ENCODE results near the gene EIF1.
"Not testable (repeated sequence)": the region's sequence is repeated elsewhere in the genome, so short reads cannot be mapped to it uniquely, and the experiment has no call there.

The EIF1 gene

DNA sequence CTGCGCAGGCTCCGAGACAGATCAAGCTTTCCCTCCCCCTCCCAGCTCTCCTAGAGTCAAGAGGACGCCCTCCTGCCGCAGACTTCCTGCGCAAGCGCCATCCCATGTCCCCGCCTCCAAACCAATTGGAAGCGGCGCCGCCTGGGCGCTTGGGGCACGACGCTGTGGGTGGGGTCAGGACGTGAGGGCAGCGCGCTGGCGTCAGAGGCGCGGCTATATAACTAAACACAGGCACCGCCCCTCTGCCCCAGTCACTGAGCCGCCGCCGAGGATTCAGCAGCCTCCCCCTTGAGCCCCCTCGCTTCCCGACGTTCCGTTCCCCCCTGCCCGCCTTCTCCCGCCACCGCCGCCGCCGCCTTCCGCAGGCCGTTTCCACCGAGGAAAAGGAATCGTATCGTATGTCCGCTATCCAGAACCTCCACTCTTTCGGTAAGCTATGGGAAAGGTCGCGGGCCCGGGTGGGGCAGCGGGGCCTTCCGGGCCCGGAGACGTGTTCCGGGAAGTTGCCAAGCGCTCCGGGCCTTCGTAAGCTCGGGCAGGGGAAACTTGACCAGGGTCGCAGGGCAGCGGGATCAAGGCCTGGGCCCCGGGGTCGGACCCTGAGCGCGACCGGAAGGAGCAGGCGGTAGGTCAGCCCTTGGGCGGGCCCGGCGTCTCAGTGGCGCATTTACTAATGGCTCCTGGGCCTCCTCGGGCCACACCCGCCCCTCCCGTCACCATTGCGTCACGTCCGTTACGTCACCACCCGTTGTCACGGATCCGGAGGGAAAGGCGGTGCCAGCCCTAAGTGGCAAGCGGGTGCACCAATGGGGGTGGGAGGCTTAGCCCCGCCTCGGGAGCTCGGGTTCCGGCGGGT, at the start of gene EIF1:
TSS of gene EIF1 (plus strand) at position 245 of the 856 bp plus-strand sequence. CDS start at position 399, 154 bp downstream.
- peak; percentile 100 for DNase-seq (ENCODE audit: low read depth in 1 of 2, low spot score in 1 of 2)

- no peak for DNase-seq (ENCODE audit: low read depth in 1 of 2, low spot score in 1 of 2)
These were observed 49.7 kb upstream of the EIF1 start for GRCh38 chr17:41638941-41639340.

- no peak for DNase-seq (ENCODE audit: low read depth in 1 of 2, low spot score in 1 of 2)
These were observed 48.9 kb upstream of the EIF1 start for GRCh38 chr17:41639492-41640473.

- DNase-seq (ENCODE audit: low read depth in 1 of 2, low spot score in 1 of 2) = not testable (repeated sequence)
These were observed 48.1 kb upstream of the EIF1 start for GRCh38 chr17:41640596-41640995.

GRCh38 chr17:41642252-41643156, 46.2 kb upstream of the EIF1 start:
- no peak for DNase-seq (ENCODE audit: low read depth in 1 of 2, low spot score in 1 of 2)

- DNase-seq (ENCODE audit: low read depth in 1 of 2, low spot score in 1 of 2) = no peak
These were observed 41.5 kb upstream of the EIF1 start for GRCh38 chr17:41647038-41647813.

- DNase-seq (ENCODE audit: low read depth in 1 of 2, low spot score in 1 of 2) = peak; percentile 81 to 90
These were observed 40.7 kb upstream of the EIF1 start for GRCh38 chr17:41647940-41648410.

DNA sequence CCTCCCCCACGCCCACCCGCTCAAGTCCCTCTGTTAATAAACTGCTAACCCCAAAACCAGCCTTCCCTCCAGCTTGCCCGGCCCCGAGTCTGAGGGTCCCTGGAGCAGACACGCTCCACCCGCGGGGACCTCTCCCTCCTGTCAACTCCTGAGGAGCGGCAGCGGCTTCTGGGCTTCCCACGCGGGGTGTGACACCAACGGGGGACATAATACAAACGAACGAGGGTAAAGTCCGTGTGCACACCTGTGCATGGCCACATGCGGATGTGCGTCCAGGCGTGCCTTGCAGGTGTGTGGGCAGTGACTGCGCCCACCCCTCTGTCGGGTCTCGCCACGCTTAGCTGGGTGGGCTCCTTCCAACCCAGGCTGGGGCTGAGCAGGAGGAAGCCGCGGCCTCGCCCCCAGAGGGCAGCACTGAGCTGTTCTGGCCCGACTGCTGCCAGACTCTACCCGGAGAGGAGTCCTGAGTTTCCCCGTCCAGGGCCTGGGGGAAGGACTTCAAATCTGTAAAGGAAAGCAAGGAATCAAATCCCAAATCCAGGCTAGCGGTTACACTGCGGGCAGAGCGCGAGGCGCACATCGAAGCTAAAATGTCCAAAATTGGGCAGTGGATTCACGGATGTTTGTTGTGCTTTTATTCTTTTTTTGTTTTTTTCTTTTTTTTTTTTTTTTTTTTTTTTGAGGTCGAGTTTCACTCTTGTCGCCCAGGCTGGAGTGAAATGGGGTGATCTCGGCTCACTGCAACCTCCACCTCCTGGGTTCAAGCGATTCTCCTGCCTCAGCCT, 40.1 kb upstream of the EIF1 start:
- DNase-seq (ENCODE audit: low read depth in 1 of 2, low spot score in 1 of 2) = peak; percentile 67 to 70

DNA sequence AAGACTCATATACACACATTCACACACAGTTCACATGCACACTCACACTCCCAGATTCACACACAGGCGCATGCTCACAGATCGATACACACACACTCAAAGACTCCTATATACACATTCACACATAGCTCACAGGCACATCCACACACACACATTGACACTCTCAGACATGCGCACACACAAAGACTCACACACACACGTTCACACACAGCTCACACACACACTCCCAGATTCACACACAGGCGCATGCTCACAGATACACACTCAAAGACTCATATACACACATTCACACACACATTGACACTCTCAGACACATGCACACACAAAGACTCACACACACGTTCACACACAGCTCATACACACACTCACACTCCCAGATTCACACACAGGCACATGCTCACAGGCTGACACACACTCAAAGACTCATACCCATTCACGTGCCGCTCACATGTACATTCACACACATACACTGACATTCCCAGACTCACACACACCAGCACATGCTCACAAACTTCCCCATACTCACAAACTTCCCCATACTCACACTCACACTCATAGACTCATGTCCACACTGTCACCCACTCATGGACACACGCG, 38.7 kb upstream of the EIF1 start:
- no peak for DNase-seq (ENCODE audit: low read depth in 1 of 2, low spot score in 1 of 2)

DNA sequence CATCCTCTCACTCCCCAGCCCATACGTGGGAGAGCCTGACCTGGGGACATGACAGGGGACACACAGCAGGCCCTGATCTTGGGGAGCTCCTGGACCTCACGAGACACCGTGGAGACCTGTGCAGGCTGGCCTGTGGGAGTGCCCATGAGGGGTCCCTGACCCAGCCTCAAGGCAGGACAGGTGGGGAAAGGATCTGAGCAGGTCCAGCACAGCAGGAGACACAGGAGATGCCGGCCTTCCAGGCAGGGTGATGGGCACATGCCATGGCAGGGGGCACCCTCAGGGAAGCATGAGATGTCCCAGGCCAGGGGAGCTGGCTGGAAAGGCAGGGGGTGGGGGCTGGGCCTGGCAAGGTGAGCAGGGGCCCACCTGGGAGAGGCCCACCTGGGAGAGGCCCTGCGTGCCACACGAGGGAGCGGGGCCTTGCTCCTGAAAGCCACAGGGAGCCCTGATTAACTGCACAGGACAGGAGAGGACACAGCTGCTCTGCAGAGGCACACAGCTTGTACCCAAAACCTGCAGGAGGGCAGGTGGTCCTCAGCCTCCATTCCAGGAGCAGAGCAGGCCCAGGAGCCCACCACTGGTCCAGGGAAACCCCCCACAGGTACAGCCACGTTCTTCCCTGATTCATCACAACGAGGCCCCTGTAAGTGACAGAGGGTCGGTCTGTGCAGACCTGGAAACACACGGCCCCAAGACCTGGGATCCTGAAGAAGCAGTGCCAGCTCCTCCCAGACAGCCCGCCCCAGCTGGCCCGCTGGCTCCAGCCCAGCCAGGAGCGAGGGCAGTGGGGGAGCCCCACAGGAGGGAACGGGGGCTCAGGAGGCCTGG, 37.7 kb upstream of the EIF1 start:
- no peak for DNase-seq (ENCODE audit: low read depth in 1 of 2, low spot score in 1 of 2)

GRCh38 chr17:41651625-41652460, 36.8 kb upstream of the EIF1 start:
- no peak for DNase-seq (ENCODE audit: low read depth in 1 of 2, low spot score in 1 of 2)

- no peak for DNase-seq (ENCODE audit: low read depth in 1 of 2, low spot score in 1 of 2)
These were observed 36.2 kb upstream of the EIF1 start for GRCh38 chr17:41652461-41652970.

DNA sequence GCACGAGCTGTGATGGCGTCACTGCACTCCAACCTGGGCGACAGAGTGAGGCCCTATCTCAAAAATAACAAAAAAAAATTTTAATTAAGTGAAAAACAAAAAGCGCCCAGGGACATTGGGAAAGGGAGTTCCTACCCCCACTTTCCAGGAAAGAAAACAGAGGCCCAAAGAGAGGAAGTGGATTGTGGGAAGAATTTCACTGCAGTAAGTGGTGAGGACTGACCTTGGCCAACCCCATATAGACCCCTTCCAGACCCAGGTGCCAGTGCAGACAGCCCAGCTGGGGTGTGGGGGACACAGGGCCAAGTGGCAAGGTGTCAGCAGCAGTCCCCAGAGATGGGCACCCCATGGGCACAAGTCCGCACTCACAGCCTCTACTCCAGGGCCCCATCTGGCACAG, 35.3 kb upstream of the EIF1 start:
- no peak for DNase-seq (ENCODE audit: low read depth in 1 of 2, low spot score in 1 of 2)

GRCh38 chr17:41653892-41654677, 34.6 kb upstream of the EIF1 start:
- DNase-seq (ENCODE audit: low read depth in 1 of 2, low spot score in 1 of 2) = no peak

DNA sequence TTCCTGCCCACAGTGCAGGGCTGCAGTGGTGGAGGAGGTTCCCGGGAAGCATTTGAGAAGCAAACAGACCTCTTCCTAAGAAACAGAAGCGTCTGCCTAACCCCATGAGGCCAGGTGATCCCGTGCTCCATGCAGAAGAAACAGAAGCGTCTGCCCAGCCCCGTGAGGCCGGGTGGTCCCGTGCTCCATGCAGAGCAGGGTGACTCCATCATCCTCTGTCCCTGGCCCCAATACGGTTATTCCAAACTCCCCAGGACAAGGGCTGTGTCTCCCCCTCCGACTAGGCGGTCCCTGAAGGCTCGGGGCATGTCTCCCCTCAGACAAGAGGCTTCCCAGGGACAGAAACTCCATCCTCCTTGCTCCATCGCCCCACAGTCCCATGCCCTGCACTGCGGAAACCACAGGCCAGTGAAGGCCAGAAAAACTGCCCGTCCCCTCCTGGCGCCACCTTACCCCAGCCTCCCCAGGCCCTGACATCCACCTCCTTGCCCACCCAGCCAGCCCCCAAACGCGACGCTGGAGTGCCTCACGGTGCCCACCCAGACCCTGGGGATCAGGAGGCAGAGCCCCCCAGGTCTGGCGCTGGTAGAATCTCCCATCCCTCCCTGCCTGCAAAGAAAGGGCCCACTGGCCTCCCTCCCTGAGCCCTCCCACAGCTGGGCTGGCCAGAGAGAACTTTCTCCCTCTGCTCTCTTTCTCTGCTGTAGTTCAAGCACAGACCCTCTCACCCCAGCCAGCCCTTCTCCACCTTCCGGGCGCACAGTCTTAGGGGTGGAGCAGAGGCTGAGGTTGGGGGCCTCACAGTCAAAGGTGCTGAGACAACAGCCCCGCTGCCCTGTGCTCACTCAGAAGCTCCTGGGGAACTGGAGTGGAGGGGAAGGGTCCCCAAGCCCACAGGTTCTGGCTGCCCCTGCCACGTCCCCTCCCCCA, 33.7 kb upstream of the EIF1 start:
- no peak for DNase-seq (ENCODE audit: low read depth in 1 of 2, low spot score in 1 of 2)

Measured in activated CD4-positive, alpha-beta T cell treated with anti-CD3 and anti-CD28 coated beads, Interleukin-2, amount 50 U/mL, for 24 hours (primary cell).